Tibial artery (tissue), 4 donors: ENCODE measurements around the gene TEX48.

ENCODE experiments used
- DNase-seq, 2 donors: peaks; one replicate each; pipeline ENCODE4 v3.0.0-alpha.2; 2019
- H3K27ac ChIP-seq, 2 donors: fragments of 200-600 bp; sonication (generic) in 1 of 2; 1 replicate in 1 of 2; 2 replicates in 1 of 2; pipeline ENCODE4 v1.5.1; 2018 to 2019; ENCODE audit warnings: mild to moderate bottlenecking in 1 of 2
- H3K27me3 ChIP-seq, 2 donors: fragments of 200-600 bp; sonication (generic) in 1 of 2; one replicate each; pipeline versions ENCODE4 v1.5.1 to v1.6.0; 2016 to 2019
- H3K36me3 ChIP-seq, 3 donors: fragments of 200-600 bp; sonication (generic) in 2 of 3; one replicate each; pipeline ENCODE4 v1.5.1; 2016 to 2019; ENCODE audit warnings: mild to moderate bottlenecking in 2 of 3
- H3K4me1 ChIP-seq, 4 donors: fragments of 200-600 bp; sonication (generic) in 2 of 4; 1 replicate in 3 of 4; 2 replicates in 1 of 4; pipeline ENCODE4 v1.5.1; 2016 to 2019
- H3K4me3 ChIP-seq, 2 donors: fragments of 200-600 bp; sonication (generic) in 1 of 2; 1 replicate in 1 of 2; 2 replicates in 1 of 2; pipeline ENCODE4 v1.5.1; 2018 to 2019; ENCODE audit warnings: mild to moderate bottlenecking in 2 of 2
- H3K9me3 ChIP-seq, 3 donors: fragments of 200-600 bp; sonication (generic) in 1 of 3; one replicate each; pipeline ENCODE4 v1.5.1; 2016 to 2019
- intact Hi-C: fragments of 100-400 bp; cut with DNase I; formaldehyde crosslinking; loops from one replicate; pipeline ENCODE4 v1.15.0; 2023; ENCODE audit warnings: low total_unique reads
- TF ChIP-seq, protein P1 (sequence below), 2 experiments: fragments of 200-600 bp in 1 of 2; fragments of 450-650 bp in 1 of 2; IDR thresholded peaks; one replicate each; pipeline ENCODE4 v1.5.1; 2017 to 2019; ENCODE audit warnings: antibody characterized with exemption in 2 of 2, mild to moderate bottlenecking in 1 of 2, moderate library complexity in 1 of 2

The TEX48 gene

DNA sequence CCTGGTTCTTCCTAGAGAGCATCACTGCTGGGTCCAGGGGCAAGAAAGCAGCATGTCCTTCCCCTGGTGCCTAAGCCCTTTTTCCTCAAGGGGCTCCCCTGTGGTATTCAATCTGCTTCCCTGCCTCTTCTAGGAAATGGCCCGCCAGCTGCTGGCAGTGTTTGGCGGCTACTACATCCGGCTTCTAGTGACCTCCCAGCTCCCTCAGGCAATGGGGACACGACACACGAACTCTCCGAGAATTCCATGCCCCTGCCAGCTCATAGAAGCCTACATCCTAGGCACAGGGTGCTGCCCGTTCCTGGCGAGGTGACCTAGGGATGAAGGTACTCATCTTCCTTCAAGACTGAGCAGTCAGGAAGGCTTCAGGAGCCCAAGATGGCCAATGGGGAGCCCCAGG is 39.0 kb downstream of the TEX48 start:
- H3K27ac ChIP-seq = no peak overlapping the region
- H3K36me3 ChIP-seq = peaks cover 38 to 73% (median 52%) of the 10 kb centered on the region in 3 donors
- no peak for DNase-seq
- H3K4me3 ChIP-seq = no peak overlapping the region
- no peaks in the 10 kb centered on the region for H3K9me3 ChIP-seq
- no peaks in the 10 kb centered on the region for H3K27me3 ChIP-seq
- no peaks in the 10 kb centered on the region for H3K4me1 ChIP-seq
- TF ChIP-seq, protein P1, sequence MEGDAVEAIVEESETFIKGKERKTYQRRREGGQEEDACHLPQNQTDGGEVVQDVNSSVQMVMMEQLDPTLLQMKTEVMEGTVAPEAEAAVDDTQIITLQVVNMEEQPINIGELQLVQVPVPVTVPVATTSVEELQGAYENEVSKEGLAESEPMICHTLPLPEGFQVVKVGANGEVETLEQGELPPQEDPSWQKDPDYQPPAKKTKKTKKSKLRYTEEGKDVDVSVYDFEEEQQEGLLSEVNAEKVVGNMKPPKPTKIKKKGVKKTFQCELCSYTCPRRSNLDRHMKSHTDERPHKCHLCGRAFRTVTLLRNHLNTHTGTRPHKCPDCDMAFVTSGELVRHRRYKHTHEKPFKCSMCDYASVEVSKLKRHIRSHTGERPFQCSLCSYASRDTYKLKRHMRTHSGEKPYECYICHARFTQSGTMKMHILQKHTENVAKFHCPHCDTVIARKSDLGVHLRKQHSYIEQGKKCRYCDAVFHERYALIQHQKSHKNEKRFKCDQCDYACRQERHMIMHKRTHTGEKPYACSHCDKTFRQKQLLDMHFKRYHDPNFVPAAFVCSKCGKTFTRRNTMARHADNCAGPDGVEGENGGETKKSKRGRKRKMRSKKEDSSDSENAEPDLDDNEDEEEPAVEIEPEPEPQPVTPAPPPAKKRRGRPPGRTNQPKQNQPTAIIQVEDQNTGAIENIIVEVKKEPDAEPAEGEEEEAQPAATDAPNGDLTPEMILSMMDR (IDR thresholded peaks at IDR 0.05) = no peak
- intact Hi-C loops = no loop called here

DNA sequence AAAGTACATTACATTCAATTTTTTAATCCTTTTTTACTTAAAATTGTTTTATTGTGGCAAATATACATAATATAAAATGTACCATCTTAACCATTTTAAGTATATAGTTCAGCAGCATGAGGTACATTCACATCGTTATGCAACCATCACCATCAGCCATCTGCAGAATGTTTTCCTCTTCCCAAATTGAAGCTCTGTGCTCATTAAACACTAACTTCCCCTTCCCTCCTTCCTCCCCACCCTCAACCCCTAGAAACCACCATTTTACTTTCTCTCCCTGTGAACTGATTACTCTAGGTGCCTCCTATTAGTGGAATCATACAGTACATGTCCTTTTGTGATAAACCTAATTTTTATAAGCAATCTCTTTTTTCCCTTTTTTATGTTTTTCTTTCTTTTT is 40.0 kb downstream of the TEX48 start:
- TF ChIP-seq, protein P1 (IDR thresholded peaks at IDR 0.05) = no peak
- H3K4me3 ChIP-seq = no peak overlapping the region
- DNase-seq = no peak
- H3K4me1 ChIP-seq = no peaks in the 10 kb centered on the region
- intact Hi-C loops = no loop called here
- no peaks in the 10 kb centered on the region for H3K27me3 ChIP-seq
- H3K9me3 ChIP-seq = no peaks in the 10 kb centered on the region
- peaks cover 40 to 79% (median 51%) of the 10 kb centered on the region in 3 donors for H3K36me3 ChIP-seq
- H3K27ac ChIP-seq = no peak overlapping the region

DNA sequence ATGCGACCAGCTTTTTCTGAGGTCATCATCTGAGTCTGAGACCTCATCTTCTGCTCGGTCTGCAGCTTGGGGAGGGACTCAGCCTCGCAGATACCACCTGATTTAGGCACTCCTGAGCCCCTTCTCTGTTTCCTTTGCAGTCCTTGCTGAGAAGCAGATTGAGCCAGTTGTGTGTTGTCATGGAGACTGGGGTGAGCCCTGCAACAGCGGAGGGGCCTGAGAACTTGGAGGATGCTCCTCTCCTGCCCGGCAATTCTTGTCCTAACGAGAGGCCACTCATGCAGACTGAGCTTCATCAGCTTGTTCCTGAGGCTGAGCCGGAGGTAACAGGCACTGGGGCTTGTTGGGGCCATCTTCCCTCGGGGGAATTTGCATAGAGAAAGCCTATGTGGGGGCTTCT is 43.6 kb downstream of the TEX48 start:
- H3K27me3 ChIP-seq = no peaks in the 10 kb centered on the region
- TF ChIP-seq, protein P1 (IDR thresholded peaks at IDR 0.05) = no peak
- intact Hi-C loops = no loop called here
- H3K27ac ChIP-seq = no peak overlapping the region
- peaks cover 38 to 92% (median 50%) of the 10 kb centered on the region in 3 donors for H3K36me3 ChIP-seq
- no peaks in the 10 kb centered on the region for H3K9me3 ChIP-seq
- no peak for DNase-seq
- H3K4me3 ChIP-seq = no peak overlapping the region
- no peaks in the 10 kb centered on the region for H3K4me1 ChIP-seq

DNA sequence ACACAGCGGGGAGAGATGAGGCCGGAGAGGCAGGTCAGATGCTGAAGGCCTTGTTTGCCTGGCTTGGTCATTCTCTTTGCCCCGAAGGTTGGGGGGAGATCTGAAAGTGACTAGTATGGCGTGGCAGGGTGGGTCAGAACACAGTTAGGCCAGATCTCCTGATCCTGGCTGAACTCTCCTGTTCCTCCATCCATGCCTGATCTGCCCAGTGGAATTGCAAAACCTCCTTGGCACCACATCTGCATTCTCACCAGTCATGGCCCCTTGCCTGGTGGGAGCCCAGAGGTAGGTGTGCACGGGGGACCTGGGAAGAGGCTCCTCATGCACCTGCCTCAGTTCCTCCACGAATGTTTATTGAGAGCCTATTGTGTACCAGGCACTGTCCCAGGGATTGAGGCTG is 47.6 kb downstream of the TEX48 start:
- intact Hi-C loops = no loop called here
- Histone ChIP-seq H3K4me3 (no peak overlapping the region), H3K9me3 (no peaks in the 10 kb centered on the region), H3K27me3 (no peaks in the 10 kb centered on the region), H3K27ac (no peak overlapping the region), H3K36me3 (peaks cover 43 to 95% (median 63%) of the 10 kb centered on the region in 3 donors), H3K4me1 (no peaks in the 10 kb centered on the region)
- TF ChIP-seq, protein P1 (IDR thresholded peaks at IDR 0.05) = no peak
- DNase-seq = no peak

GRCh38 chr9:114633438-114634089 is 48.4 kb downstream of the TEX48 start:
- H3K9me3 ChIP-seq = no peaks in the 10 kb centered on the region
- no peak overlapping the region for H3K4me3 ChIP-seq
- H3K36me3 ChIP-seq = peaks cover 51 to 94% (median 66%) of the 10 kb centered on the region in 3 donors
- no peaks in the 10 kb centered on the region for H3K4me1 ChIP-seq
- no peak overlapping the region for H3K27ac ChIP-seq
- DNase-seq = no peak
- TF ChIP-seq, protein P1 (IDR thresholded peaks at IDR 0.05) = no peak
- no peaks in the 10 kb centered on the region for H3K27me3 ChIP-seq
- intact Hi-C loops = no loop called here
